H1 (cell line): ENCODE results near the gene PC. TPM values are rescaled to one million over a fixed set of nuclear protein-coding genes. Genes with fewer than 3 reads are reported as not detected.

ENCODE experiments used
- CTBP2 ChIP-seq: IDR thresholded peaks from 2 replicates; pipeline ENCODE4 v1.7.0; 2011; ENCODE audit warnings: borderline replicate concordance, mild to moderate bottlenecking, moderate library complexity, mixed read lengths, low read length; ENCODE audit not compliant: insufficient read depth, insufficient read length
- KDM1A ChIP-seq: fragments of 200-600, 300-600 bp; sonication (generic); IDR thresholded peaks from 2 replicates; pipeline ENCODE4 v1.7.1; 2016; ENCODE audit warnings: mild to moderate bottlenecking, low read length, borderline replicate concordance
- MAFK ChIP-seq: IDR thresholded peaks from 2 replicates; pipeline ENCODE4 v1.6.1; 2012; ENCODE audit warnings: low read depth, mild to moderate bottlenecking, improper control_type of control experiment, low read length
- POLR2AphosphoS5 ChIP-seq: IDR thresholded peaks from 2 replicates; pipeline ENCODE4 v1.6.1; 2011; ENCODE audit warnings: low read depth, low read length
- RNF2 ChIP-seq: fragments of 200-900, 300-1000 bp; sonication (generic); IDR thresholded peaks from 2 replicates; pipeline ENCODE4 v1.7.1; 2016; ENCODE audit warnings: borderline replicate concordance, low read depth, mild to moderate bottlenecking, antibody characterized with exemption, low read length; ENCODE audit not compliant: poor library complexity, severe bottlenecking; ENCODE audit errors: missing control alignments
- SAP30 ChIP-seq: fragments of 300-600 bp; sonication (generic); IDR thresholded peaks from 2 replicates; pipeline ENCODE4 v1.7.1; 2012; ENCODE audit warnings: low read length, moderate library complexity, mild to moderate bottlenecking, inconsistent platforms; ENCODE audit not compliant: insufficient read depth, insufficient replicate concordance
- SIX5 ChIP-seq: IDR thresholded peaks from 2 replicates; pipeline ENCODE4 v1.6.1; 2011; ENCODE audit warnings: mild to moderate bottlenecking, low read depth, low read length
- SRF ChIP-seq: IDR thresholded peaks from 2 replicates; pipeline ENCODE4 v1.6.1; 2011; ENCODE audit warnings: mild to moderate bottlenecking, low read depth, low read length, moderate library complexity
- SUZ12 ChIP-seq: fragments of 200-600 bp; sonication (generic); IDR thresholded peaks from 2 replicates; pipeline ENCODE4 v1.6.1; 2012; ENCODE audit warnings: mild to moderate bottlenecking, inconsistent platforms, low read length, moderate library complexity, mixed read lengths
- TAF7 ChIP-seq: optimal IDR thresholded peaks from 2 replicates; pipeline ENCODE3; 2011; ENCODE audit warnings: low read depth, mild to moderate bottlenecking, inconsistent platforms, low read length, moderate library complexity, borderline replicate concordance
- polyA plus RNA-seq, 7 experiments: library from polyadenylated mRNA; depleted of rRNA in 3 of 7; stranded (reverse) in 5 of 7; unstranded in 2 of 7; fragments of >200 nt in 5 of 7; fragments of 200-250 nt in 2 of 7; gene quantifications; 1 replicate in 5 of 7; 2 replicates in 1 of 7; 4 replicates in 1 of 7; pipeline versions ENCODE4 v1.2.1 to v1.2.3, GENCODE V29; 2011 to 2013; ENCODE audit warnings: missing spikeins in 2 of 7, mixed read lengths in 2 of 7
- total RNA-seq: library from RNA; stranded (reverse); fragmentation: NEBNext Ultra II Directional; extraction: Animal tissue kit (Norgen Biotek cat#: 25700); gene quantifications from 2 replicates; pipeline ENCODE4 v1.2.1, GENCODE V29; 2021
- TF ChIP-seq, protein P1 (sequence below): fragments of 300-600 bp; sonication (generic); IDR thresholded peaks from 2 replicates; pipeline ENCODE4 v1.7.1; 2012; ENCODE audit warnings: low read length, moderate library complexity, mild to moderate bottlenecking, inconsistent platforms; ENCODE audit not compliant: insufficient replicate concordance

The PC gene
- total and polyA plus RNA-seq, 2 of the 8 experiments (the other 6 are each of a cell fraction or from before 2014, with no cell fraction given): 11.5 to 27.5 TPM

DNA sequence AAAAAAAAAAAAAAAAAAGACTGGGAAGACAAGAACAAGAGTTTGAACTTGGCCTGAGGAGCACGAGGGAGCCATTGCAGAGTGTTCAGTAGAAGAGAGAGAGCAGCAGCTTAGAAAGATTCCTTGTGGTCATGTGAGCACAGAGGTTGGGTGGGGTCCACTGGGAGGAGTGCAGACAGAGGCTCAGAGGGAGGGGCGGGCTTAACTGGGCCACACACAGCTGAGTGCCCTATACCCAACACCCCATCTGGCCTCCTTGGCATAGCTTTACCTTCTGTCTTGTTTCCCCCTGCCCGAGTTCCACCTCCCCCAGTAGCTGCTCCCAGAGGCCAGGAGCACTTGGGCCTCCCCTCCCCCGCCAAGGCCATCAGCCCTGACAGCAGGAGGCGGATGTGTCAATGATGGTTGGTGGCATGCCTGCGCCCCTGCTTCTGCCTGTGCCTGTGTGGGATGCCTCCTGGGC is 29.0 kb upstream of the PC start (continued):
- TF ChIP-seq, protein P1, sequence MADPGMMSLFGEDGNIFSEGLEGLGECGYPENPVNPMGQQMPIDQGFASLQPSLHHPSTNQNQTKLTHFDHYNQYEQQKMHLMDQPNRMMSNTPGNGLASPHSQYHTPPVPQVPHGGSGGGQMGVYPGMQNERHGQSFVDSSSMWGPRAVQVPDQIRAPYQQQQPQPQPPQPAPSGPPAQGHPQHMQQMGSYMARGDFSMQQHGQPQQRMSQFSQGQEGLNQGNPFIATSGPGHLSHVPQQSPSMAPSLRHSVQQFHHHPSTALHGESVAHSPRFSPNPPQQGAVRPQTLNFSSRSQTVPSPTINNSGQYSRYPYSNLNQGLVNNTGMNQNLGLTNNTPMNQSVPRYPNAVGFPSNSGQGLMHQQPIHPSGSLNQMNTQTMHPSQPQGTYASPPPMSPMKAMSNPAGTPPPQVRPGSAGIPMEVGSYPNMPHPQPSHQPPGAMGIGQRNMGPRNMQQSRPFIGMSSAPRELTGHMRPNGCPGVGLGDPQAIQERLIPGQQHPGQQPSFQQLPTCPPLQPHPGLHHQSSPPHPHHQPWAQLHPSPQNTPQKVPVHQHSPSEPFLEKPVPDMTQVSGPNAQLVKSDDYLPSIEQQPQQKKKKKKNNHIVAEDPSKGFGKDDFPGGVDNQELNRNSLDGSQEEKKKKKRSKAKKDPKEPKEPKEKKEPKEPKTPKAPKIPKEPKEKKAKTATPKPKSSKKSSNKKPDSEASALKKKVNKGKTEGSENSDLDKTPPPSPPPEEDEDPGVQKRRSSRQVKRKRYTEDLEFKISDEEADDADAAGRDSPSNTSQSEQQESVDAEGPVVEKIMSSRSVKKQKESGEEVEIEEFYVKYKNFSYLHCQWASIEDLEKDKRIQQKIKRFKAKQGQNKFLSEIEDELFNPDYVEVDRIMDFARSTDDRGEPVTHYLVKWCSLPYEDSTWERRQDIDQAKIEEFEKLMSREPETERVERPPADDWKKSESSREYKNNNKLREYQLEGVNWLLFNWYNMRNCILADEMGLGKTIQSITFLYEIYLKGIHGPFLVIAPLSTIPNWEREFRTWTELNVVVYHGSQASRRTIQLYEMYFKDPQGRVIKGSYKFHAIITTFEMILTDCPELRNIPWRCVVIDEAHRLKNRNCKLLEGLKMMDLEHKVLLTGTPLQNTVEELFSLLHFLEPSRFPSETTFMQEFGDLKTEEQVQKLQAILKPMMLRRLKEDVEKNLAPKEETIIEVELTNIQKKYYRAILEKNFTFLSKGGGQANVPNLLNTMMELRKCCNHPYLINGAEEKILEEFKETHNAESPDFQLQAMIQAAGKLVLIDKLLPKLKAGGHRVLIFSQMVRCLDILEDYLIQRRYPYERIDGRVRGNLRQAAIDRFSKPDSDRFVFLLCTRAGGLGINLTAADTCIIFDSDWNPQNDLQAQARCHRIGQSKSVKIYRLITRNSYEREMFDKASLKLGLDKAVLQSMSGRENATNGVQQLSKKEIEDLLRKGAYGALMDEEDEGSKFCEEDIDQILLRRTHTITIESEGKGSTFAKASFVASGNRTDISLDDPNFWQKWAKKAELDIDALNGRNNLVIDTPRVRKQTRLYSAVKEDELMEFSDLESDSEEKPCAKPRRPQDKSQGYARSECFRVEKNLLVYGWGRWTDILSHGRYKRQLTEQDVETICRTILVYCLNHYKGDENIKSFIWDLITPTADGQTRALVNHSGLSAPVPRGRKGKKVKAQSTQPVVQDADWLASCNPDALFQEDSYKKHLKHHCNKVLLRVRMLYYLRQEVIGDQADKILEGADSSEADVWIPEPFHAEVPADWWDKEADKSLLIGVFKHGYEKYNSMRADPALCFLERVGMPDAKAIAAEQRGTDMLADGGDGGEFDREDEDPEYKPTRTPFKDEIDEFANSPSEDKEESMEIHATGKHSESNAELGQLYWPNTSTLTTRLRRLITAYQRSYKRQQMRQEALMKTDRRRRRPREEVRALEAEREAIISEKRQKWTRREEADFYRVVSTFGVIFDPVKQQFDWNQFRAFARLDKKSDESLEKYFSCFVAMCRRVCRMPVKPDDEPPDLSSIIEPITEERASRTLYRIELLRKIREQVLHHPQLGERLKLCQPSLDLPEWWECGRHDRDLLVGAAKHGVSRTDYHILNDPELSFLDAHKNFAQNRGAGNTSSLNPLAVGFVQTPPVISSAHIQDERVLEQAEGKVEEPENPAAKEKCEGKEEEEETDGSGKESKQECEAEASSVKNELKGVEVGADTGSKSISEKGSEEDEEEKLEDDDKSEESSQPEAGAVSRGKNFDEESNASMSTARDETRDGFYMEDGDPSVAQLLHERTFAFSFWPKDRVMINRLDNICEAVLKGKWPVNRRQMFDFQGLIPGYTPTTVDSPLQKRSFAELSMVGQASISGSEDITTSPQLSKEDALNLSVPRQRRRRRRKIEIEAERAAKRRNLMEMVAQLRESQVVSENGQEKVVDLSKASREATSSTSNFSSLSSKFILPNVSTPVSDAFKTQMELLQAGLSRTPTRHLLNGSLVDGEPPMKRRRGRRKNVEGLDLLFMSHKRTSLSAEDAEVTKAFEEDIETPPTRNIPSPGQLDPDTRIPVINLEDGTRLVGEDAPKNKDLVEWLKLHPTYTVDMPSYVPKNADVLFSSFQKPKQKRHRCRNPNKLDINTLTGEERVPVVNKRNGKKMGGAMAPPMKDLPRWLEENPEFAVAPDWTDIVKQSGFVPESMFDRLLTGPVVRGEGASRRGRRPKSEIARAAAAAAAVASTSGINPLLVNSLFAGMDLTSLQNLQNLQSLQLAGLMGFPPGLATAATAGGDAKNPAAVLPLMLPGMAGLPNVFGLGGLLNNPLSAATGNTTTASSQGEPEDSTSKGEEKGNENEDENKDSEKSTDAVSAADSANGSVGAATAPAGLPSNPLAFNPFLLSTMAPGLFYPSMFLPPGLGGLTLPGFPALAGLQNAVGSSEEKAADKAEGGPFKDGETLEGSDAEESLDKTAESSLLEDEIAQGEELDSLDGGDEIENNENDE: no peak
- no peak for TF ChIP-seq SRF
- no peak for TF ChIP-seq SIX5
- TF ChIP-seq SAP30: no peak
- 0 out of 2 replicates have a peak, but pooled peaks have one; percentile 30 for TF ChIP-seq KDM1A
- no peak for TF ChIP-seq TAF7
- TF ChIP-seq POLR2AphosphoS5: no peak
- peak; percentile 45 for TF ChIP-seq CTBP2
- TF ChIP-seq SUZ12: no peak
- no peak for TF ChIP-seq MAFK
- TF ChIP-seq RNF2: no peak
